Smooth muscle cell (in vitro differentiated cells): Measurements from ENCODE around the gene PROC. TPM values are rescaled to one million over a fixed set of nuclear protein-coding genes. Genes with fewer than 3 reads are reported as not detected.

Source experiments
- DNase-seq: peaks from one replicate; lab custom pipeline; 2025; ENCODE audit not compliant: unreplicated experiment; lab: John Stamatoyannopoulos, UW
- H2AFZ ChIP-seq: fragments of 200-600 bp; sonication (generic); 2 replicates; pipeline ENCODE4 v1.6.0; 2016; ENCODE audit warnings: antibody characterized with exemption, low read depth, mild to moderate bottlenecking
- H3F3A ChIP-seq: fragments of 200-600 bp; sonication (generic); 2 replicates; pipeline ENCODE4 v1.6.0; 2017; ENCODE audit warnings: antibody characterized with exemption, low read depth
- H3K27ac ChIP-seq: fragments of 200-600 bp; sonication (generic); 2 replicates; pipeline ENCODE4 v1.5.1; 2016; ENCODE audit warnings: low read depth, mild to moderate bottlenecking
- H3K27me3 ChIP-seq: fragments of 200-600 bp; sonication (generic); 2 replicates; pipeline ENCODE4 v1.6.1; 2016; ENCODE audit warnings: low read depth, mild to moderate bottlenecking
- H3K36me3 ChIP-seq: fragments of 200-600 bp; sonication (generic); 2 replicates; pipeline ENCODE4 v1.5.1; 2016; ENCODE audit warnings: low read depth
- H3K4me1 ChIP-seq: fragments of 200-600 bp; sonication (generic); 2 replicates; pipeline ENCODE4 v1.5.1; 2016; ENCODE audit warnings: low read depth
- H3K4me2 ChIP-seq: fragments of 200-600 bp; sonication (generic); 2 replicates; pipeline ENCODE4 v1.6.0; 2016; ENCODE audit warnings: mild to moderate bottlenecking
- H3K4me3 ChIP-seq: fragments of 200-600 bp; sonication (generic); 2 replicates; pipeline ENCODE4 v1.5.1; 2016; ENCODE audit warnings: mild to moderate bottlenecking
- H3K79me2 ChIP-seq: fragments of 200-600 bp; sonication (generic); 2 replicates; pipeline ENCODE4 v1.6.0; 2016; ENCODE audit warnings: low read depth, mild to moderate bottlenecking
- H3K9ac ChIP-seq: fragments of 200-600 bp; sonication (generic); 2 replicates; pipeline ENCODE4 v1.6.0; 2016; ENCODE audit warnings: low read depth
- H3K9me3 ChIP-seq: fragments of 200-600 bp; sonication (generic); replicated peaks from 2 replicates; pipeline ENCODE4 v1.5.1; 2016; ENCODE audit warnings: low read depth
- H4K20me1 ChIP-seq: fragments of 200-600 bp; sonication (generic); 2 replicates; pipeline ENCODE4 v1.6.0; 2016; ENCODE audit warnings: low read depth
- CTCF ChIP-seq: fragments of 200-600 bp; sonication (generic); IDR thresholded peaks from 2 replicates; pipeline ENCODE4 v1.5.1; 2017; ENCODE audit warnings: borderline replicate concordance, mild to moderate bottlenecking, antibody characterized with exemption; ENCODE audit not compliant: insufficient read depth, poor library complexity, severe bottlenecking
- WGBS: methylation state at CpG from one replicate; pipeline ENCODE4 v1.1.7; 2016; ENCODE audit warnings: low lambda C conversion rate; 5-methylcytosine and 5-hydroxymethylcytosine counted together
- polyA plus RNA-seq: library from polyadenylated mRNA; unstranded; fragments of >200 nt; fragmentation: Nextera tagmentation; extraction: Ambion mirVana; gene quantifications from 2 replicates; pipeline ENCODE4 v1.2.1, GENCODE V29; 2016
- total RNA-seq: library from RNA; depleted of rRNA; stranded (reverse); fragments of >200 nt; gene quantifications from 2 replicates; pipeline ENCODE4 v1.2.3, GENCODE V29; 2014

PROC gene
- total and polyA plus RNA-seq, 2 experiments from 2014 or later = 0.85 to 1.1 TPM

- peaks cover 35% of the 10 kb centered on the region for H4K20me1 ChIP-seq
- H3K4me1 ChIP-seq = peaks cover 13% of the 10 kb centered on the region
- H3K4me2 ChIP-seq = peak overlapping the region; percentile 93
- H3K9me3 ChIP-seq = no peaks in the 10 kb centered on the region
- 24% methylated on average over 8 of the region's 8 CpGs for WGBS
- no peak for TF ChIP-seq CTCF
- H2AFZ ChIP-seq = peak overlapping the region; percentile 78
- no peaks in the 10 kb centered on the region for H3K36me3 ChIP-seq
- no peaks in the 10 kb centered on the region for H3K27me3 ChIP-seq
- no peak for DNase-seq
- H3K9ac ChIP-seq = peak overlapping the region; percentile 98
- H3K27ac ChIP-seq = peak overlapping the region; percentile 100
- peak overlapping the region; percentile 99 for H3K4me3 ChIP-seq
- H3F3A ChIP-seq = peaks cover 3% of the 10 kb centered on the region
- peaks cover 35% of the 10 kb centered on the region for H3K79me2 ChIP-seq
Measured at GRCh38 chr2:127388423-127389164, 29.6 kb upstream of the PROC start.

DNA sequence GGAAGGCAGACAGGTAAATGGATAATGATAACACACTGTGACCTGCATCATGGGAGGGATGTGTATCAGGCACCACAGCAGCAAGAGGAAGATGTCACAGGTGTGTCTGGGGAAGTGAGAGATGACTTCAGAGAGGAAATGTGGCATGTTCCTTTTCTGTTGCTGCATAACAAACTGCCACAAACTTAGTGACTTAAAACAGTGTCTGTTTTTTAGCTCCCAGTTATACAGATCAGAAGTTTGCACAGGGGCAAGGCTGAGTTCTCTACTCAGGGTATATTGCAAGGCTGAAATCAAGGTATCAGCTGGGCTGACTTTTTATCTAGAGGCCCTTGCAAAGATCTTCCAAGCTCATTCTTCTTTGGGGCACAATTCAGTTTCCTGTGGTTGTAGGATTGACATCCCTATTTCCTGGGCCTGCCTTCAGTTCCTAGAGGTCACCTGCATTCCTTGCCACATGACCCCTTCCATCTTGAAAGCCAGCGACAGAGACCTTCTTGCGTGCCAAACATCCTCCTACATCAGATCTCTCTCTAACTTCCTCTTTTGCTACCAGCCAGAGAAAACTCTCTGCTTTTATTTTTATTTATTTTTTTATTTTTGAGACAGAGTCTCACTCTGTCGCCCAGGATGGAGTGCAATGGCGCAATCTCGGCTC, 28.3 kb upstream of the PROC start:
- 78% methylated on average over 5 of the region's 5 CpGs for WGBS
- Histone ChIP-seq H3K4me3 (no peak overlapping the region), H3F3A (peaks cover 3% of the 10 kb centered on the region), H4K20me1 (peaks cover 22% of the 10 kb centered on the region), H3K79me2 (peaks cover 22% of the 10 kb centered on the region), H3K27ac (no peak overlapping the region), H3K4me2 (no peak overlapping the region), H3K36me3 (no peaks in the 10 kb centered on the region), H3K9ac (no peak overlapping the region), H3K4me1 (peaks cover 13% of the 10 kb centered on the region), H2AFZ (no peak overlapping the region), H3K9me3 (no peaks in the 10 kb centered on the region), H3K27me3 (no peaks in the 10 kb centered on the region)
- DNase-seq = no peak
- TF ChIP-seq CTCF = no peak

DNA sequence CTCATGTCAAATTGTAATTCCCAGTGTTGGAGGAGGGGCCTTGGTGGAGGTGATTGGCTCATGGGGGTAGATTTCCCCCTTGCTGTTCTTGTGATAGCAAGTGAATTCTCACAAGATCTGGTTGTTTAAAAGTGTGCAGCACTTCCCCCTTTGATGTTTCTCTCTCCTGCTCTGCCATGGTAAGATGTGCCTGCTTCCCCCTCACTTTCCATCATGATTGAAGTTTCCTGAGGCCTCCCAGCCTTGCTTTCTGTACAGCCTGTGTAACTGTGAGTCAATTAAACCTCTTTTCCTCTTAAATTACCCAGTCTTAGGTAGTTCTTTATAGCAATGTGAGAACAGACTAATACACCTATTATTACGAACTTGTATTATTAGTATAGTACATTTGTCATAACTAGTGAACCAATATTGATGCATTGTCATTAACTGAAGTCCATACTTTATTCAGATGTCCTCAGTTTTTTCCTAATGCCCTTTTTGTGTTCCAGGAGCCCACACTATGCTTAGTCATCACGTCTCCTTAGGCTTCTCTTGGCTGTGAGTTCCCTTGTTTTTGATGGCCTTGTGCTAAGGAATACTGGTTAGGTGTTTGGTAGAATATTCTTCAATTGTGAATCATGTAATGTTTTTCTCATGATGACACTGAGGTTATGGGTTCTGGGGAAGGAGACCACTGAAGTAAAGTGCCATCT, 25.9 kb upstream of the PROC start:
- peak overlapping the region; percentile 52 for H3K27ac ChIP-seq
- H3K9ac ChIP-seq = no peak overlapping the region
- no peaks in the 10 kb centered on the region for H4K20me1 ChIP-seq
- no peaks in the 10 kb centered on the region for H3F3A ChIP-seq
- H3K36me3 ChIP-seq = no peaks in the 10 kb centered on the region
- no peaks in the 10 kb centered on the region for H3K9me3 ChIP-seq
- WGBS = 71% methylated on average over 2 of the region's 2 CpGs
- H3K79me2 ChIP-seq = no peaks in the 10 kb centered on the region
- no peak for DNase-seq
- no peak overlapping the region for H3K4me2 ChIP-seq
- no peak for TF ChIP-seq CTCF
- H2AFZ ChIP-seq = no peak overlapping the region
- no peaks in the 10 kb centered on the region for H3K27me3 ChIP-seq
- H3K4me3 ChIP-seq = no peak overlapping the region
- no peaks in the 10 kb centered on the region for H3K4me1 ChIP-seq
